ENCODE results near the gene ARAP2.

The ARAP2 gene

DNA sequence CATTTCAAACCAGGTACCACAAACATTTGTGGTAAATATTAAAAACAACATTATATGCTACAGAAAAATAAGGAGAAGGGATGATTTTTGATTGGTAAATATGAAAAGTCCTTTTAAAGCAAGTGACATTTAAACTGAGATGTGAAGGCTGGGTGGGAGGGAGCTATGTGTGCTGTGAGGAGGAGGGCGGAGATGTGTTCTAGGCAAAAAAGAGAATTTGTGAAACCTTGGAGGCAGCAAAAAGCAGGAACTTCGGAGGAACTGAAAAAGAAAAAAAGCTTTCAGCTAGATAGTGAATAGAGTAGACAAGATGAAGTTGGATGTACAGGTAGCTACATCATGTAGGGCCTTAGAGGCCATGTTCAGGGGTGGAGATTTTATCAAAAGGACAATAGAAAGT is 10.1 kb upstream of the ARAP2 start:
- TF ChIP-seq TCF12 (IDR thresholded peaks at IDR 0.05; ENCODE audit: low read depth) (no peak), EP300 (IDR thresholded peaks at IDR 0.05; ENCODE audit: borderline replicate concordance) (no peak), TAF1 (IDR thresholded peaks at IDR 0.05; ENCODE audit: low read depth) (no peak), EGR1 (IDR thresholded peaks at IDR 0.05) (no peak), YY1 (IDR thresholded peaks at IDR 0.05; ENCODE audit: low read depth) (no peak), ZBTB7A (IDR thresholded peaks at IDR 0.05; ENCODE audit: low read depth) (no peak), RAD21 (IDR thresholded peaks at IDR 0.05; ENCODE audit: low read depth) (no peak)

DNA sequence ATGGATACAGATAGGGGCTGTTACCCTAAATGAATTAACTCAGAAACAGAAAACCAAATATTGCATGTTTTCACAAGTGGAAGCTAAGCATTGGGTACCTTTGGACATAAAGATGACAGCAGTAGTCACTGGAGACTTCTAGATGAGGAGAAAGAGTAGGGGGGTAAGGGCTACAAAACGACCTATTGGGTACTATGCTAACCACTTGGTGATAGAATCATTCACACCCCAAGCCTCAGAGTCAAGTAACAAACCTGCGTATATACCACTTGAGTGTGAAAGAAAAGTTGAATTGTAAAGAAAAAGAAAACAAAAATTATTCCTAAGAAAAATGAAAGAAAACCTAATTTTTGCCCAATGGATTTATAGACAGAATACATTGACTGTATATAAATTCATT is 7.7 kb upstream of the ARAP2 start:
- TF ChIP-seq ZBTB7A (IDR thresholded peaks at IDR 0.05; ENCODE audit: low read depth) (no peak), TEAD4 (IDR thresholded peaks at IDR 0.05) (no peak), EP300 (IDR thresholded peaks at IDR 0.05; ENCODE audit: borderline replicate concordance) (no peak), TAF1 (IDR thresholded peaks at IDR 0.05; ENCODE audit: low read depth) (no peak), YY1 (IDR thresholded peaks at IDR 0.05; ENCODE audit: low read depth) (no peak), CREB1 (IDR thresholded peaks at IDR 0.05; ENCODE audit: low read depth) (no peak), NFIC (IDR thresholded peaks at IDR 0.05) (no peak), EGR1 (IDR thresholded peaks at IDR 0.05) (no peak), CEBPB (IDR thresholded peaks at IDR 0.05) (no peak)
- TF ChIP-seq, protein P1, sequence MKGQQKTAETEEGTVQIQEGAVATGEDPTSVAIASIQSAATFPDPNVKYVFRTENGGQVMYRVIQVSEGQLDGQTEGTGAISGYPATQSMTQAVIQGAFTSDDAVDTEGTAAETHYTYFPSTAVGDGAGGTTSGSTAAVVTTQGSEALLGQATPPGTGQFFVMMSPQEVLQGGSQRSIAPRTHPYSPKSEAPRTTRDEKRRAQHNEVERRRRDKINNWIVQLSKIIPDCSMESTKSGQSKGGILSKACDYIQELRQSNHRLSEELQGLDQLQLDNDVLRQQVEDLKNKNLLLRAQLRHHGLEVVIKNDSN (IDR thresholded peaks at IDR 0.05), result no peak

DNA sequence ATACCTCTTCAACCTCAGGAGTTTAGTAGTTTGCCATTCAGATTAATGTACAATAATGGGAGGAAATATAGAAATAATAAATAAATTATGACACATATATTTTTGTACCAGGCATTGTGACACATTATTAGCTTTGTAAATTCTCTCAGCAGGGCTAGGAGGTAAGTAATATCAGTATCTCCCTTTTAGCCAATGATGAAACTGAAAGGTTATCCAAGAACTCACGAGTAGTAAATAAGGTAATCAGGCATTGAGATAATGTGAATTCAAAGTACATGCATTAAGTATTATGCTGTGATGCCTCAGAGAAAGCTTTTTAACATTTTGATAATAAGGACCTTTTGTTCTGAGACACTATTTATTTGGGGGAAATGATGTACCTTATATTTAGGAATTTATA is 5.3 kb upstream of the ARAP2 start:
- TF ChIP-seq EGR1 (IDR thresholded peaks at IDR 0.05) (no peak), CREB1 (IDR thresholded peaks at IDR 0.05; ENCODE audit: low read depth) (no peak), NFIC (IDR thresholded peaks at IDR 0.05) (no peak), YY1 (IDR thresholded peaks at IDR 0.05; ENCODE audit: low read depth) (no peak), FOXM1 (IDR thresholded peaks at IDR 0.05; ENCODE audit: borderline replicate concordance, low read depth) (no peak), TAF1 (IDR thresholded peaks at IDR 0.05; ENCODE audit: low read depth) (no peak), ZBTB7A (IDR thresholded peaks at IDR 0.05; ENCODE audit: low read depth) (no peak)
- TF ChIP-seq, protein P1 (IDR thresholded peaks at IDR 0.05), result no peak
- TF ChIP-seq, protein P2, sequence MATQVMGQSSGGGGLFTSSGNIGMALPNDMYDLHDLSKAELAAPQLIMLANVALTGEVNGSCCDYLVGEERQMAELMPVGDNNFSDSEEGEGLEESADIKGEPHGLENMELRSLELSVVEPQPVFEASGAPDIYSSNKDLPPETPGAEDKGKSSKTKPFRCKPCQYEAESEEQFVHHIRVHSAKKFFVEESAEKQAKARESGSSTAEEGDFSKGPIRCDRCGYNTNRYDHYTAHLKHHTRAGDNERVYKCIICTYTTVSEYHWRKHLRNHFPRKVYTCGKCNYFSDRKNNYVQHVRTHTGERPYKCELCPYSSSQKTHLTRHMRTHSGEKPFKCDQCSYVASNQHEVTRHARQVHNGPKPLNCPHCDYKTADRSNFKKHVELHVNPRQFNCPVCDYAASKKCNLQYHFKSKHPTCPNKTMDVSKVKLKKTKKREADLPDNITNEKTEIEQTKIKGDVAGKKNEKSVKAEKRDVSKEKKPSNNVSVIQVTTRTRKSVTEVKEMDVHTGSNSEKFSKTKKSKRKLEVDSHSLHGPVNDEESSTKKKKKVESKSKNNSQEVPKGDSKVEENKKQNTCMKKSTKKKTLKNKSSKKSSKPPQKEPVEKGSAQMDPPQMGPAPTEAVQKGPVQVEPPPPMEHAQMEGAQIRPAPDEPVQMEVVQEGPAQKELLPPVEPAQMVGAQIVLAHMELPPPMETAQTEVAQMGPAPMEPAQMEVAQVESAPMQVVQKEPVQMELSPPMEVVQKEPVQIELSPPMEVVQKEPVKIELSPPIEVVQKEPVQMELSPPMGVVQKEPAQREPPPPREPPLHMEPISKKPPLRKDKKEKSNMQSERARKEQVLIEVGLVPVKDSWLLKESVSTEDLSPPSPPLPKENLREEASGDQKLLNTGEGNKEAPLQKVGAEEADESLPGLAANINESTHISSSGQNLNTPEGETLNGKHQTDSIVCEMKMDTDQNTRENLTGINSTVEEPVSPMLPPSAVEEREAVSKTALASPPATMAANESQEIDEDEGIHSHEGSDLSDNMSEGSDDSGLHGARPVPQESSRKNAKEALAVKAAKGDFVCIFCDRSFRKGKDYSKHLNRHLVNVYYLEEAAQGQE (IDR thresholded peaks at IDR 0.05; ENCODE audit: low read depth), result no peak

DNA sequence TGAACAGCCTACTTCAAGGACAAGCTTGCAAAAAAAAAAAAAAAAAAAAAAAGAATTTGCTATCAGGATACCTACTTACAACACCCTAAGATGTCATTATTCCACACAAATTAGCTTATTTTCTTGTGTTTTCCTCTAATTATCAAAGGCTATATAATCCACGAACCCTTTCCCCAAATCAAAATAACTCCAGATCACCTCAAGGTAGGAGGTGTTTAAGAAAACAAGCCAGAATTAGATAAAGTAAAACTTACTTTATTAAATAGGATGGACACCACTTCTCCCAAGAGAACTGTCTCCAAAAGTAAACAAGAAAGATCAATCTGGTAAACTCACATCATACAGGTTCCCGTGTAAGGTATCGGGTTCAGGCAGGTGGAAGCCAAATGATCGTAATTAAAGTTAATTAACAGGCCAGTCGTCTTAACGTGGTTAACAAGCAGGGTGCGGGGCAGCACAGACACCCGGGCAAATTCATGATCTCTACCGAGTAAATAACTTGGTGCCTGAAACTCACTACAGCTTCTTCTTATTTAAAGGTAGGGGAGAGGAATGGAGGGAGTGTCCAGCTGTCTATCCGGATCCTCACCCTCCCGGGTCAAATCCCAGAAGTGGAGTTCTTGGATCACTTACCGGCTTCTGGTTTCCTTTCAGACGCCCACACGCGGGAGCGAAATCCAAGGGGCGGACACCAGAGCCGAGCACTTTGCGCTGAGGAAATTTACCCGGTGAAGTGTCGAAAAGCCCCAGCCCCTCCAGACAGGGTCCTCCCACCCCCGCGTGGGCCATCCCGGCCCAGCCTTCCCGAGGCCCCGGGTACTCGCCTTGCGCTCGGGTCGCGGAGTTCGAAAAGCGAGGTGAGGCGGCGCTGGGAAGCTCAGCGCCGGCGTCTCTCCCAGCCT is 708 bp downstream of the ARAP2 start:
- TF ChIP-seq, protein P2 (IDR thresholded peaks at IDR 0.05; ENCODE audit: low read depth), result no peak
- TF ChIP-seq TCF12 (IDR thresholded peaks at IDR 0.05; ENCODE audit: low read depth) (no peak), CEBPB (IDR thresholded peaks at IDR 0.05) (no peak), FOXM1 (IDR thresholded peaks at IDR 0.05; ENCODE audit: borderline replicate concordance, low read depth) (no peak), EP300 (IDR thresholded peaks at IDR 0.05; ENCODE audit: borderline replicate concordance) (no peak), YY1 (IDR thresholded peaks at IDR 0.05; ENCODE audit: low read depth) (no peak), RAD21 (IDR thresholded peaks at IDR 0.05; ENCODE audit: low read depth) (no peak), TAF1 (IDR thresholded peaks at IDR 0.05; ENCODE audit: low read depth) (0 out of 2 replicates have a peak, but pooled peaks have one; percentile 6), CREB1 (IDR thresholded peaks at IDR 0.05; ENCODE audit: low read depth) (no peak), EGR1 (IDR thresholded peaks at IDR 0.05) (peak; percentile 76), ZBTB7A (IDR thresholded peaks at IDR 0.05; ENCODE audit: low read depth) (no peak; the same call in 1 of the 2 replicates)
- TF ChIP-seq, protein P3, sequence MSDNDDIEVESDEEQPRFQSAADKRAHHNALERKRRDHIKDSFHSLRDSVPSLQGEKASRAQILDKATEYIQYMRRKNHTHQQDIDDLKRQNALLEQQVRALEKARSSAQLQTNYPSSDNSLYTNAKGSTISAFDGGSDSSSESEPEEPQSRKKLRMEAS (IDR thresholded peaks at IDR 0.05), result no peak
- TF ChIP-seq, protein P1 (IDR thresholded peaks at IDR 0.05), result no peak

DNA sequence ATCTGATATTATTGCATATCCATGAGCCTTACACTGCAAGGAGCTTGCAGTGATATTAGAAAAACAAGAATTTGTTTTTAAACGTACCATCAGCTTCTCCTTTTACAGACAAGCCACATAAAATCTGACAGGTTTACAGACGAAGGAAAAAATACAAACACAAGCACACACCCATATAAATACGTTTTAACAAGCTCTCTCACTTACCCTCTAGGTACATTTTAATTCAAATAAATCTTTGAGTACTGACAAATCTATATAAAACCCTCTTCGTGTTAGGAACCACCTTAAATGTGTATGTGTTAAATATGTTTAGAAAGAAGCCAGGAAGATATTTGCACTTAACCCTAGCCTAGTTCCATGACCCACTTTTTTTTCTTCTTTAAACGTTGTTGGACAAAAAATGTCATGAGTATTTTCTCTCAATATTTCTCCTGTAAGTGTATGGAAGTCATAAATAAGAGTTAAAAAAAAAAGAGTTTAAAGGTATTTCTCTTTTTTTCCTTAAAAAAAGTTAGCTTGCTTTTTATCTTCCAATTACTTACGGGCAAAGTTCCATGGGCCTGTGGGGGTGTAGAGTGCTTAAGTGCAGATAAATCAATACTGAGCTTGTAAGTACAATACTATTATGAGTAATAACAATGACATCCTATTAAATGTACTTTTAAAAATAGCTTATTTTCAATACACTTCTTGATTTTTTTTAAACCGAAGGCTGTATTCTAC is 1.5 kb downstream of the ARAP2 start:
- TF ChIP-seq, protein P3 (IDR thresholded peaks at IDR 0.05), result no peak
- no peak for TF ChIP-seq EP300 (IDR thresholded peaks at IDR 0.05; ENCODE audit: borderline replicate concordance)
- no peak for TF ChIP-seq YY1 (IDR thresholded peaks at IDR 0.05; ENCODE audit: low read depth)
- TF ChIP-seq FOXM1 (IDR thresholded peaks at IDR 0.05; ENCODE audit: borderline replicate concordance, low read depth), result no peak
- TF ChIP-seq, protein P1 (IDR thresholded peaks at IDR 0.05), result no peak
- TF ChIP-seq ZBTB7A (IDR thresholded peaks at IDR 0.05; ENCODE audit: low read depth), result no peak
- no peak for TF ChIP-seq RAD21 (IDR thresholded peaks at IDR 0.05; ENCODE audit: low read depth)
- TF ChIP-seq TEAD4 (IDR thresholded peaks at IDR 0.05), result no peak
